Mucosa of rectum (tissue), 2 donors: ENCODE results near the gene RNF220.
"Not testable (repeated sequence)": the region's sequence is repeated elsewhere in the genome, so short reads cannot be mapped to it uniquely, and the experiment has no call there.

Experiments
- H3K27ac ChIP-seq, 2 donors: one replicate each; pipeline ENCODE4 v1.7.0; 2013; ENCODE audit warnings: inconsistent platforms in 2 of 2, low read depth in 2 of 2, low read length in 2 of 2
- H3K27me3 ChIP-seq, 2 donors: one replicate each; pipeline ENCODE4 v1.7.0; 2013; ENCODE audit warnings: low read length in 2 of 2; ENCODE audit not compliant: control insufficient read depth in 2 of 2, insufficient read depth in 2 of 2
- H3K36me3 ChIP-seq, 2 donors: one replicate each; pipeline ENCODE4 v1.7.0; 2013; ENCODE audit warnings: low read length in 2 of 2; ENCODE audit not compliant: control insufficient read depth in 2 of 2, insufficient read depth in 2 of 2
- H3K4me1 ChIP-seq, 2 donors: one replicate each; pipeline ENCODE4 v1.7.0; 2013; ENCODE audit warnings: low read length in 2 of 2, mild to moderate bottlenecking in 1 of 2; ENCODE audit not compliant: control insufficient read depth in 2 of 2, insufficient read depth in 2 of 2
- H3K4me3 ChIP-seq, 2 donors: one replicate each; pipeline ENCODE4 v1.7.0; 2013; ENCODE audit warnings: low read length in 2 of 2
- H3K9ac ChIP-seq, 2 donors: one replicate each; pipeline ENCODE4 v1.7.0; 2013; ENCODE audit warnings: low read length in 2 of 2, low read depth in 1 of 2, mild to moderate bottlenecking in 1 of 2
- H3K9me3 ChIP-seq, 2 donors: one replicate each; pipeline ENCODE4 v1.7.0; 2013; ENCODE audit warnings: low read length in 2 of 2; ENCODE audit not compliant: control insufficient read depth in 2 of 2
- donor health status: healthy.
- donor health status: Normal muscosa, but diverticular disease.

The RNF220 gene

DNA sequence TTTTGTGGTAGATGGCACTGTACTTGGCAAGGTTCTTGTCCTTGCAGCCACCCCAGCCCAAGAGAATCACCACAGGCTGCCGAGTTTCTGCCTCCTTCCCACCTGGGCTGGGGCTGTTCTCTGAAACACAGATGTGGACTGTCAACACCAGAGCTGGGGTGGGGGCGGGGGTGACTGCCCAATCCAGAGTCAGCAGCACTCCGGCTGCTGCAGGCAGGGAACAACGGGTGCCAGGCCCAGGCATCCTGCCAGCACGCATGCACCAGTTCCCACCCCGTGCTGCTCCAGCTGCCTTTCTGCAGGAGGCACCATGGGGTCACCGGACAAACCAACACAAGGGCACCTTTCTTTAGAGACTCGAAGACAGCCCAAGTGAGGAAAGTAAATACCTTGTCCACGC, 255.1 kb downstream of the RNF220 start:
- no peaks in the 10 kb centered on the region for H3K9me3 ChIP-seq
- H3K9ac ChIP-seq: no peak overlapping the region
- H3K4me1 ChIP-seq: peaks cover 9 to 16% of the 10 kb centered on the region in 2 donors
- H3K27ac ChIP-seq: no peak overlapping the region
- no peaks in the 10 kb centered on the region for H3K27me3 ChIP-seq
- H3K36me3 ChIP-seq: peaks cover 5 to 8% of the 10 kb centered on the region in 2 donors
- H3K4me3 ChIP-seq: no peak overlapping the region

DNA sequence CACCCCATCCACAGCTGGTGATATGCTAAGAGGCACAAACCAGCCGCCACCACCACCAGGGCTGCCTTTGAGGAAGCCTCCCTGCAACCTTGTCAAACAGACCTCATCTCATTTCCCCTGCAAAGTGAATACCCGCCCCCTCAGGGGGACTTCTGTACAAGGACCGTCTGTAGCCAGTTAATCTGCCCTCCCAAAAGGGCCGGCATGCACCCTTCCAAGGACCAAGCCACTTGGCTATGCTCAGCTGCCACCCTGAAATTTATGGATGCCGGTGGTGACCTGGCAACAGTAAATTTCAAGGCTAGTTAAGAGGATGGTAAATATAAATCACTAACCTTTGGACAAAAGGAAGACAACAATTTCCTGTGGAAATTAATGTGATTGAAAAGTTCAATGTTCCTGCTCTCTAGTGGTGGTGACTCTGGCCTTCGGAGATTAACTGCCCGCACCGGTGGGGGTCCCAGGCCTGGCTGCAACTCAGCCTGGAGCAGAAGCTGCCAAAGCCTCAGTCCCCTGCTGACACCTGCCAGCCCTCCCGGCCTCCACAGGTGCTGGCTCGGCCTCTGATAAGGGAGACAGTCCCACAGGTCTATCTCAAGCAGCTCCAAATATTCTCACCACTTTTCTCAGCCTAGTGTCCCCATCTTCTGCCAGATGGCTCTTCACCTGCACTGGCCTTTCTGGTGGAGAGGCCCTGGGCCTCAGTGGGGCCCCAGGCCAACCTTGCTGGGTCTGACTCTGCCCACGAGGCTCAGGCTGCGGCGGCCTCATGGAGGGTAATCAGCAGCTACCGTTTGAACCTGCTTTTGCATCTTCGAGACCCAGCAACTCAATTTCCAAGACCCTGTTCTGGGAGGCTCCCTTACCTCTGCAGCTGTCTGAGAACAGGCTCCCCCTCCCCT, 257.0 kb downstream of the RNF220 start:
- Histone ChIP-seq H3K36me3 (peaks cover 5% of the 10 kb centered on the region in 2 donors), H3K4me3 (no peak overlapping the region), H3K9ac (peak overlapping the region in 1 of 2 donors; percentile 26), H3K9me3 (no peaks in the 10 kb centered on the region), H3K27me3 (no peaks in the 10 kb centered on the region), H3K27ac (no peak overlapping the region), H3K4me1 (peaks cover 9 to 16% of the 10 kb centered on the region in 2 donors)

DNA sequence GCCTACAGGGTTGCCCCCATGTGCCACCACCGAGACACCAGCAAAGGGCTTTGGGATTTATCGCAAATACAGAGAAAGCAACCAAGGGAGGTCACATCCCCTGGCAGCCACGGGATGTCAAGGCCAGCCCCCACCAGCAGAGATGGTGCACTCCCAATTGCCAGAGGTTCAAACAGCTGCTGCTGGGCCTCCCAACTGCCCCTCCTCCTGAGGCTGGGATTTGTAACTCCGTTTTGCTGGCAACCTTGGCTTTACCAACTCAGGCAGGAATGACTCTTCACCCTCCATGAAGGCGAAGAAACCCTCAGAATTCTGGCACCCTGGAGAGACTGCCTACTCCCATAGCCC, 257.6 kb downstream of the RNF220 start:
- Histone ChIP-seq H3K9me3 (no peaks in the 10 kb centered on the region), H3K27ac (no peak overlapping the region), H3K9ac (no peak overlapping the region), H3K27me3 (no peaks in the 10 kb centered on the region), H3K4me3 (no peak overlapping the region), H3K4me1 (peaks cover 9 to 16% of the 10 kb centered on the region in 2 donors), H3K36me3 (peaks cover 5% of the 10 kb centered on the region in 2 donors)

DNA sequence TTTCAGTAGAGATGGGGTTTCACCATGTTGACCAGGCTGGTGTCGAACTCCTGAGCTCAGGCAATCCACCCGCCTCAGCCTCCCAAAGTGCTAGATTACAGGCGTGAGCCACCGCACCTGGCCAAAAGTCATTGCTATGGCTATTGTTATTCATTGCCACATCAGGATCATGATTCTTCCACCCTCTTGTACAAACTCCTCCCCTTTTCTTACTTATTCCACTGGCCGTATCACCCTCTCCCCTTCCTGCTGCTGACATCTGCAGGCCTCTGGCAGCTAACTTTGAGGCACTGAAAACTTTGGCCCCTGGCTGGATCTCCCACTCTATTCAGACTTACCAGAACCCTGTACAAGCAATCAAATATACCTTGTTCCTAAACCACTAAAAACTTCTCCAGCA, 258.4 kb downstream of the RNF220 start:
- Histone ChIP-seq H3K4me1 (peaks cover 9 to 16% of the 10 kb centered on the region in 2 donors), H3K36me3 (peaks cover 5% of the 10 kb centered on the region in 2 donors), H3K9ac (no peak overlapping the region), H3K9me3 (no peaks in the 10 kb centered on the region), H3K4me3 (no peak overlapping the region), H3K27ac (no peak overlapping the region), H3K27me3 (no peaks in the 10 kb centered on the region)

DNA sequence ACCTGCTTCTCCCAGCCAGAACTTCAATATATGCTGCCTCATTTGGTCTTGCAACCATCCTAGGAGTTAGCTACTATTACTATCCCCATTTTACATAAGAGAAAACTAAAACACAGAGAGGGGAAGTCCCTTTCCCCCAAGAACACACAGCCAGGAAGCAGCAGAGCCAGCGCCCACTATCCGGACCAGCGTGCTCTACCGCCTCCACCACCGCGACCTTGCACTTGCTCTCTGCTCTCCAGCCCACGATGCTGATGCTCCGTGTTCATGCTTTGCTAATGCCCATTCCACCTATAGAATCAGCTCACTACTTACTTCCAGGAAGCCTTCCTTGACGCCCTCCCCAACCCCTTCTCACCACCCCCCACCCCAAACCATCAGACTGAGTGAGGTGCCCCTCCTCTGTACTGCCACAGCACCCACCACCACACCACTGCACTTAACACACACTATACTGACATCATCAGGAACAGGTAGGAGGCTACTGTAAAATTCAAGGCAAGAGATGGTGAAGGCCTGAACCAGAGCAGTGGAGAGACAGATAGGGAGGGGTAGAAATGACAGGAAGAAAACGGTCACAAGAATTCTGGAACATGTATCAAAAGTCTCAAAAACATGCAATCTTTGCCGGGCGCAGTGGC, 259.8 kb downstream of the RNF220 start:
- no peaks in the 10 kb centered on the region for H3K36me3 ChIP-seq
- no peak overlapping the region for H3K9ac ChIP-seq
- no peaks in the 10 kb centered on the region for H3K27me3 ChIP-seq
- no peak overlapping the region for H3K27ac ChIP-seq
- H3K4me3 ChIP-seq: no peak overlapping the region
- no peaks in the 10 kb centered on the region for H3K9me3 ChIP-seq
- H3K4me1 ChIP-seq: peaks cover 9 to 16% of the 10 kb centered on the region in 2 donors

DNA sequence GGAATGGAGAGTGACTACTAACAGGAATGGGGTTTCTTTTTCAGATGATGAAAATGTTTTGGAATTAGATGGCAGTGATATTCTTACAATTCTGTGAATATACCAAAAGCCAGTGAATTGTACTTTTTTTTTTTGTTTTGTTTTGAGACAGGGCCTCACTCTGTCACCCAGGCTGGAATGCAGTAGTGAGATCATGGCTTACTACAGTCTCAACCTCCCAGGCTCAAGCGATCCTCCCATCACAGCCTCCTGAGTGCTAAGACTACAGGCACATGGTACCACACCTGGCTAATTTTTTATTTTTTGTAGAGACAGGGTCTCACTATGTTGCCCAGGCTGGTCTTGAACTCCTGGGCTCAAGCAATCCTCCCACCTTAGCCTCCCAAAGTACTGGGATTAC, 261.7 kb downstream of the RNF220 start:
- H3K4me3 ChIP-seq, H3K9me3 ChIP-seq, H3K9ac ChIP-seq, H3K36me3 ChIP-seq, H3K4me1 ChIP-seq, H3K27me3 ChIP-seq, H3K27ac ChIP-seq: not testable (repeated sequence)

DNA sequence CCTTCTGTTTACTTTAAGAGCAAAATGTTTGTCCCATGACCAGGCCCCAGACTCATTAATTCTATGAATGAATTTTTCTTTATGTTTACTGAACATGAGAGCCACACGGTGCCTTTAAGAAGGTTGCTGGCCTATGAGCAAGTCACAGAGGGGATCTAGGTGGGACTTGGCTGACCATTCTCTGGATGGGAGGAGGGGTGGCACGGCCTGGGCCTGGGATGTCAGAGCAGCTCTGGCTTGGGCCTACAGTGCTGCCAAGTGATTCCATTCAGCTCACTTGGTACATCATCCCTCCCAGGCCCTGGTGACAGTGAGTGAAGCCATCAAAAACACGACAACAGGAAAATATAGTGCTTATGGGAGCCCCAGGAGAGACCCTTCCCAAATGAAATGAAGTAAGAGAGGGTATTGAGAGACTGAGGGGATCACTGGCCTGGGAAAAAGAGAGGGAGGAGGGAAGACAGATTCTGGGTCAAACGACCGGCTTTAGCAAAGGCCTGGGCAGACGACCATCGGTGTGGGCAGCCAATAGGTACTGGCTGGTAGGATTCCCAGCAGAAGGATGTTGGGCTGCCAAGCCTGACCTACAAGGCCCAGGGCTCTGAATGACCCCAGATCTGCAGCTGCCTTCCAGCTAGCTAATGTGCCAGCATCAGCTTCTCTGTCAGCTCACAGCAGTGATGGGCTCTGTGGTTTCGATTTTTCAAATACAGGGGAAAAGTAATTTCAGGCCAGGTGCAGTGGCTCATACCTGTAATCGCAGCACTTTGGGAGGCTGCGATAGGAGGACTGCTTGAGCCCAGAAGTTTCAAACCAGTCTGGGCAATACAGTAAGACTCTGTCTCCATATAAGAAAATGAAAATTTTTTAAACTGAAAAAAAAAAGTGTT, 265.9 kb downstream of the RNF220 start:
- Histone ChIP-seq H3K4me1 (peaks cover 19 to 23% of the 10 kb centered on the region in 2 donors), H3K27me3 (no peaks in the 10 kb centered on the region), H3K9ac (no peak overlapping the region), H3K27ac (no peak overlapping the region), H3K36me3 (no peaks in the 10 kb centered on the region), H3K9me3 (no peaks in the 10 kb centered on the region), H3K4me3 (no peak overlapping the region)

DNA sequence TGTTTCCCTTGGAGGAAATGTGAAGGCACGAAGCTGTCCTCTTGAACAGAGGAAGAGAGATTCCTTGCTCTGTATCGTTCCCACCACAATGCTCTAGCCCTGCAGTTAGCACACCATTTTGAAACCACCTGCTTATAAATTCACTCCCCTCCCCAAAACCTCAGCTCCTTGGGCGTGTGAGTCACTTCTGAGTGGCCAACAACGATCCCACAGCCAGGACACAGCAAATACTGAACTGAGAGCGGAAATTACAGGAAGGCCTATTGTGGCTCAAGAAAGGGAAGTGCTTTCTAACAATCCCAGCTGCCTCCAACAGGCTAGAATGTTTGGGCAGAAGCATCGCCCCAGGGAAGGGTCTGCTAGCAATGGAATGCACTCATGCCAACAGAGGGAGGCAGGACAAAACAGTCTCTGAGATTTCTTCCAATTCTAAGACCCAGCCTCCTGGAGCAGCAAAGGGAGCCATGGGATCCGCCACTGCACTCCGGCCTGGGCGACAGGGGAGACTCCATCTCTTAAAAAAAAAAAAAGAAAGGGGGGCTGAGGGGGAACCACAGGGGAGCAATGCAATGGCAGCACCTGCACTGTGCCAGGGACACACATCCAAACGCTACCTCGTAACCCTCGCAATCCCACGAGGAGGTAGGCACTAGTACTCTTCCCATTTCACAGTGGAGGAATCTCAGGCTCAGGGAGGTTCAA, 267.4 kb downstream of the RNF220 start:
- H3K4me1 ChIP-seq: peaks cover 24 to 37% of the 10 kb centered on the region in 2 donors
- peak overlapping the region in 1 of 2 donors; percentile 5 for H3K9ac ChIP-seq
- peak overlapping the region; percentile 38 to 82 for H3K4me3 ChIP-seq
- H3K27me3 ChIP-seq: no peaks in the 10 kb centered on the region
- peak overlapping the region in 1 of 2 donors; percentile 99 for H3K27ac ChIP-seq
- H3K36me3 ChIP-seq: no peaks in the 10 kb centered on the region
- no peaks in the 10 kb centered on the region for H3K9me3 ChIP-seq

DNA sequence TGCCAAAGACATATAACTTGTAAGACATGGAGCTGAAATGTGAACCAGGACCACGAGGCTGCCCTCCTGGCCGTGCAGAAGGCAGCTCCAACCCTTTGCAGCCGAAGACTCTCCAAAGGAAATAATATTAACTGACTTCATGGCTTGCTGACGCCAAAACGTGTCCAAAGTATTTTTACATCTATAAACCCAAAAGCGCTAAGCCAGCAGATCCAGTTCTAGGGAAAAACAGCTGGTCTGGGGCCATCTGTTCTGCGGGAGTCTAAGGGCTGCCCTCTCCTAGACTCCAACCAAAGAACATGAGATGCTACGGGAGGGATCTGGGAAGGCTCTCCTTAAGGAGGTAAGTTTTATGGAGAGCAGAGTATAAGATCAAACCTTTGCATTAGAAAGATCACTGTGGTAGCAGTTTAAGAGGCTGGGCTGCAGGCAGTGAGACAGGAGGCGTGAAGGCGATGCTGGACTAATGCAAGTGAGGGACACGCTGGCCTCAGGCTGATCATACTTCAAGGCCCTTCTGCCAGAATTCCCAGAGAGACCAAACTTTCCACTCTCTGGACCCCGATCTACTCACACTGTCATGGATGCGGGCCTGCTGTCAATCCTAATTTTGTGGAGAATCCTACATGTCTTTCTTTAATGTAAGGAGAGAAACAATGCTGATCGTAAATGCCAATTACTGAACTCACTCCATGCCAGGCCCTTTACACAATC, 268.1 kb downstream of the RNF220 start:
- no peaks in the 10 kb centered on the region for H3K36me3 ChIP-seq
- H3K9me3 ChIP-seq: no peaks in the 10 kb centered on the region
- H3K27ac ChIP-seq: peak overlapping the region; percentile 98 to 99
- H3K4me1 ChIP-seq: peaks cover 25 to 38% of the 10 kb centered on the region in 2 donors
- H3K27me3 ChIP-seq: no peaks in the 10 kb centered on the region
- peak overlapping the region; percentile 82 to 88 for H3K4me3 ChIP-seq
- H3K9ac ChIP-seq: peak overlapping the region; percentile 88 to 95
